ENCODE data around the gene CLIC3. TPM values are rescaled to one million over a fixed set of nuclear protein-coding genes. Genes with fewer than 3 reads are reported as not detected.

Gene CLIC3
- total and polyA plus RNA-seq, 8 donors = 0.24 to 1.3 (median 0.41) TPM; not detected in 1

DNA sequence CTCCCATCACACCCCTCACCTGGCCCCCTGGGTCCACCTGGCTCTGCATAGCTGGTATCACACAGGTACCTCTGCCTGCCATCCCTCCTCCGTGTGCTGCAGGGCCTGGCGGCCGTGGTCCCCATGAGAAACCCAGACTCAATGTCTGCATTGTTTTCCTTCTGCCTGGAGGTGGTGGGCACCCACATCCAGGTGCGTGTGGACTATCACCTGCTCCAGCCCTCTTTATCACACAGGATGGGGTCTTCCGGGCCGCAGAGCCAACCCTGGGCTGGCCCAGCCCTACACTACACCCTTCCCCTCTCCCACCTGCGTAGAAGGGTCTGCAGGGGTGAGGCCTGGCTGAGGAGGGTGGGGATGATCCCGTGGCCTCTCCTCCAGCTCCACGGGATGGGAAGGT, 42.5 kb upstream of the CLIC3 start:
- FAIRE-seq (no peak), ATAC-seq (no peak), DNase-seq (no peak)
- TF ChIP-seq, protein P1, sequence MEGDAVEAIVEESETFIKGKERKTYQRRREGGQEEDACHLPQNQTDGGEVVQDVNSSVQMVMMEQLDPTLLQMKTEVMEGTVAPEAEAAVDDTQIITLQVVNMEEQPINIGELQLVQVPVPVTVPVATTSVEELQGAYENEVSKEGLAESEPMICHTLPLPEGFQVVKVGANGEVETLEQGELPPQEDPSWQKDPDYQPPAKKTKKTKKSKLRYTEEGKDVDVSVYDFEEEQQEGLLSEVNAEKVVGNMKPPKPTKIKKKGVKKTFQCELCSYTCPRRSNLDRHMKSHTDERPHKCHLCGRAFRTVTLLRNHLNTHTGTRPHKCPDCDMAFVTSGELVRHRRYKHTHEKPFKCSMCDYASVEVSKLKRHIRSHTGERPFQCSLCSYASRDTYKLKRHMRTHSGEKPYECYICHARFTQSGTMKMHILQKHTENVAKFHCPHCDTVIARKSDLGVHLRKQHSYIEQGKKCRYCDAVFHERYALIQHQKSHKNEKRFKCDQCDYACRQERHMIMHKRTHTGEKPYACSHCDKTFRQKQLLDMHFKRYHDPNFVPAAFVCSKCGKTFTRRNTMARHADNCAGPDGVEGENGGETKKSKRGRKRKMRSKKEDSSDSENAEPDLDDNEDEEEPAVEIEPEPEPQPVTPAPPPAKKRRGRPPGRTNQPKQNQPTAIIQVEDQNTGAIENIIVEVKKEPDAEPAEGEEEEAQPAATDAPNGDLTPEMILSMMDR (IDR thresholded peaks at IDR 0.05) = no peak
- intact Hi-C loops (cut with DNase I) = loop anchor here in 2 of 3 donors (5.0 kb wide), 2 partner anchors 92 to 252 kb away; partner anchors contain the start of gene C8G (in 1 of the 2)
- Histone ChIP-seq H3K36me3 (peaks cover 0 to 7% (median 0%) of the 10 kb centered on the region in 3 donors), H3K27ac (no peak overlapping the region), H3K27me3 (no peaks in the 10 kb centered on the region), H3K9me3 (no peaks in the 10 kb centered on the region), H3K4me3 (no peak overlapping the region), H3K4me1 (peaks cover 0 to 2% (median 0%) of the 10 kb centered on the region in 3 donors)
- WGBS, 2 donors = 84 to 85% methylated on average over 9 of the region's 9 CpGs

DNA sequence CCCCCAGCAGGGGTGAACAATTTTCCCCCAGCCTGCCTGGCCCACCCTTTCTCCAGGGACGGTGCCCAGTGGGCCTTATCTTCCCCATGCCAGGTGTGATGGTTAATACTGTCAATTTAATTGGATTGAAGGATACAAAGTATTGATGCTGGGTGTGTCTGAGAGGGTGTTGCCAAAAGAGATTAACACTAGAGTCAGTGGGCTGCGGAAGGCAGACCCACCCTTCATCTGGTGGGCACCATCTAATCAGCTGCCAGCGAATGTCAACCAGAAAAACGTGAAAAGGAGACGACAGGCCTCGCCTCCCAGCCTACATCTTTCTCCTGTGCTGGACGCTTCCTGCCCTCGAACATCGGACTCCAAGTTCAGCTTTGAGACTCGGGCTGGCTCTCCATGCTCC, 41.1 kb upstream of the CLIC3 start:
- intact Hi-C loops (cut with DNase I) = loop anchor here in 2 of 3 donors (5.0 kb wide), 2 partner anchors 90 to 250 kb away; partner anchors contain the start of gene C8G (in 1 of the 2)
- DNase-seq = no peak
- WGBS, 2 donors = 85 to 88% methylated on average over 10 of the region's 10 CpGs
- H3K4me1 ChIP-seq = no peaks in the 10 kb centered on the region
- no peaks in the 10 kb centered on the region for H3K27me3 ChIP-seq
- H3K9me3 ChIP-seq = no peaks in the 10 kb centered on the region
- peaks cover 0 to 7% (median 0%) of the 10 kb centered on the region in 3 donors for H3K36me3 ChIP-seq
- no peak for FAIRE-seq
- H3K4me3 ChIP-seq = no peak overlapping the region
- no peak overlapping the region for H3K27ac ChIP-seq
- TF ChIP-seq, protein P1 (IDR thresholded peaks at IDR 0.05) = no peak
- no peak for ATAC-seq

DNA sequence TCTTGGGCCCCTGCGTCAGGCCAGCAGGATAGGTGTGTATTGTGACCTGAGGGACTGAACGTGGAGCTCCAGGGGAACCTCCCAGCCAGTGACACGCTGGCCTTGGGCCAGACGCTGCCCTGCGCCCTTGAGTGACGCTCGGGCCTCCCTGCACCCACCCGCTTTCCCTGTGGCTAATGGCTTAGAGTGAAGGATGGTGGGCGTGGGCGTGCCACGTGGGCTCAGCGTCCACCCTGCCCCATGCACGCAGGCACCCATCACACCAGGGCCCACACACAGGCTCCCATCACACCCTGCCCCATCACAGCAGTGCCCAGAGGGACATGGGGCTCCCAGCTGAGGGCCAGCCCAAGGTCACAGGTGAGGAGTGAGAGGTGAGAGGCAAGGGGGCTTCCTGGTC, 40.7 kb upstream of the CLIC3 start:
- Histone ChIP-seq H3K27ac (no peak overlapping the region), H3K4me3 (no peak overlapping the region), H3K9me3 (no peaks in the 10 kb centered on the region), H3K27me3 (no peaks in the 10 kb centered on the region), H3K4me1 (no peaks in the 10 kb centered on the region), H3K36me3 (peaks cover 0 to 7% (median 0%) of the 10 kb centered on the region in 3 donors)
- intact Hi-C loops (cut with DNase I) = loop anchor here in 2 of 3 donors (5.0 kb wide), 2 partner anchors 90 to 250 kb away; partner anchors contain the start of gene C8G (in 1 of the 2)
- FAIRE-seq (no peak), DNase-seq (no peak), ATAC-seq (no peak)
- 61% methylated on average over 13 of the region's 13 CpGs for WGBS, 2 donors
- TF ChIP-seq, protein P1 (IDR thresholded peaks at IDR 0.05) = no peak

DNA sequence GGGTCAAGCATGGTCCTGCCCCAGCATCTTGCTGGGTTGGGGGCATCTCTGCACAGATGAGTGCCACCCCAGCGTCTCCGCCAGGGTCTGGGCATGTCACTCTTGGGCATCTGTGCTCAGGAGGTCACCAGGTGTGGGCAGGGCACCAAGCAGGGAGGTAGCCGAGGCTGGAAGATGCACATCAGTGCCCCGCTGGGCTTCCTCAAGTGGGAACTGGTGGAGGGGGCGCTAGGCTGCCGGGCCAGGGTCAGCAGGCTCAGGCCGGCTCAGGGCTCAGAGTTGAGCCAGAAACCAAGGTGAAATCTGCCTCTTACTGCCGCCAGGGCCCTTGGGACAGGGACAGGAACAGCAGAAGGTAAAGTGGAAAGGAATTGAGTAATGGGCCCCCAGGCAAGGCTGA, 39.6 kb upstream of the CLIC3 start:
- ATAC-seq (peak in 1 of 4 donors; percentile 5), FAIRE-seq (no peak), DNase-seq (no peak)
- intact Hi-C loops (cut with DNase I) = loop anchor here in 2 of 3 donors (5.0 kb wide), 2 partner anchors 89 to 249 kb away; partner anchors contain the start of gene C8G (in 1 of the 2)
- WGBS, 2 donors = 66 to 74% methylated on average over 8 of the region's 8 CpGs
- H3K36me3 ChIP-seq = peaks cover 0 to 7% (median 0%) of the 10 kb centered on the region in 3 donors
- H3K27me3 ChIP-seq = no peaks in the 10 kb centered on the region
- TF ChIP-seq, protein P1 (IDR thresholded peaks at IDR 0.05) = no peak
- H3K4me1 ChIP-seq = no peaks in the 10 kb centered on the region
- H3K27ac ChIP-seq = no peak overlapping the region
- no peaks in the 10 kb centered on the region for H3K9me3 ChIP-seq
- no peak overlapping the region for H3K4me3 ChIP-seq

DNA sequence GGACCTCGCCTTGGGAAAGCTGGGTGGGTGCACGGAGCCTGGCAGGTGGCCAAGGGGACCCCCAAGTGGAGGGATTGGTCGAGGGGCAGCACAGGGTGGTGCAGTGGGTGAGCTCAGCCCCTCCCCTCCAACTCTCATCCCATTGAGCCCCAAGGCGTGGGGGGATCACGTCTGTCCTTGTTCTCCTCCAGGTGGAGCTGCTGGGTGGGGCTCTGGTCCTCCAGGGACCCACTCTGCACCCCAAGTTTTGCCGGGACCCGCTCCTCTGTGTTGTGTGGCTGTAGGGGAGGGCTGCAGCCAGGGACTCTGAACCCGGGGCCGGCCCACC, 39.1 kb upstream of the CLIC3 start:
- ATAC-seq (peak; percentile 3 to 18 (median 6)), DNase-seq (no peak), FAIRE-seq (no peak)
- TF ChIP-seq, protein P1 (IDR thresholded peaks at IDR 0.05) = no peak
- Histone ChIP-seq H3K4me1 (no peaks in the 10 kb centered on the region), H3K27ac (no peak overlapping the region), H3K9me3 (no peaks in the 10 kb centered on the region), H3K36me3 (peaks cover 0 to 7% (median 0%) of the 10 kb centered on the region in 3 donors), H3K27me3 (no peaks in the 10 kb centered on the region), H3K4me3 (no peak overlapping the region)
- WGBS, 2 donors = 28 to 33% methylated on average over 9 of the region's 9 CpGs
- intact Hi-C loops (cut with DNase I) = loop anchor here in 2 of 3 donors (5.0 kb wide), 2 partner anchors 88 to 248 kb away; partner anchors contain the start of gene C8G (in 1 of the 2)

Measured in pancreas (tissue), 10 donors.